ENCODE results near the gene AGRN. TPM values are rescaled to one million over a fixed set of nuclear protein-coding genes. Genes with fewer than 3 reads are reported as not detected.

Gene AGRN
- total RNA-seq, 1 experiment from 2014 or later, result 134 TPM

DNA sequence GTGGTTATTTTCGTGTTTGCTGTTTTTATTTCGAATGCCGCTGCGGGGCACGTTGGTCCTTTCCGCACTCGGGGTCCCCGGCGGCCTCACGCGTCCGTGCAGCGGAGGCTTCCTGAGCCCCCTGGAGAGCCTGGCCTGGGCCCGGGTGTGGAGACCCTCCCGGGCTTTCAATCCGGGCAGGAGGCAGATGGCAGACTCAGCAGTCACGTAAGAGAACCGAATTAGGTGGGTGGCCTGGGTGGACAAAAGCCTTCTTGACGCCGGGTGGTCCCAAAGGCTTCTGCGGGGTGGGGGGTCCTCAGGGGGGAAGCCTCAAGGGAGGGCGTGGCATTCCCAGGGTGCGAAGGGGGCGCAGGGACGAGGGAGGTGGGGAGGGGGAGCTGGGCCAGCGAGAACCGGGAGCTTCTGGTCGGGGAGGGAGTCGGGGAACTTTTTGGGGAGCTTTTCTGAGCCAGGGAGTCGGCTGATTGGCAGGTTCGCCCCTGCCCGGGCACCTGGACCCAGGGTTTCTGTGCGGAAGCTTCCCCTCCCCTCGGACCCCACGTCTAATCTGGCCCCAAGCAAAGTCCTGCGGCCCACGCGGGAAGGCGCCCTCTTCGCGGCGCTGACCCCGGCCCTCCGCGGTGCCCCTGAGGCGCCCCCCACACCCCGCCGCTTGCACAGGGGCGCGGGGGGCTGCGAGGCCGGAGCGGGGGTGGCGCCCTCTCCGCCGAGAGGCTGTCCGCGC lies 18.7 kb upstream of the AGRN start:
- ChIA-PET RAD21 (ENCODE audit: low non-redundant PET in 1 of 2, low total read pairs in 2 of 2, uncharacterized antibody in 2 of 2, unreplicated experiment in 2 of 2) (no interaction called here), POLR2A (interaction anchor here (0.8 to 2.7 kb wide), 3 partner anchors 13 to 79 kb away, joined by 3 to 12 read pairs (median 3); partner anchors contain the start of genes ISG15 and PLEKHN1), CTCF (interaction anchor here (1.9 to 4.0 kb wide), 2 partner anchors 12 to 18 kb away, joined by 17 to 26 read pairs; partner anchors contain the start of genes AGRN and ISG15)
- Histone ChIP-seq H3K27ac (ENCODE audit: low read depth, low read length) (peak overlapping the region; percentile 99), H3K9me3 (ENCODE audit: control insufficient read depth in 1 of 2, insufficient read depth in 1 of 2, low read depth in 1 of 2, low read length in 2 of 2) (no peaks in the 10 kb centered on the region), H2AFZ (ENCODE audit: low read depth, low read length, poor library complexity, severe bottlenecking) (no peak overlapping the region), H3K27me3 (ENCODE audit: insufficient read depth, low read length) (no peaks in the 10 kb centered on the region), H3K4me3 (replicated peaks in 1 of 2; ENCODE audit: low read depth in 1 of 2, low read length in 2 of 2) (peak overlapping the region; percentile 64 to 83), H3K79me2 (ENCODE audit: insufficient read depth, low read length) (peaks cover 29% of the 10 kb centered on the region), H3K4me2 (ENCODE audit: low read length) (peak overlapping the region; percentile 98), H4K20me1 (ENCODE audit: insufficient read depth) (peaks cover 8% of the 10 kb centered on the region; the same call in 1 of the 2 replicates), H3K9ac (ENCODE audit: low read length) (peak overlapping the region; percentile 100), H3K9me2 (ENCODE audit: insufficient read depth) (no peaks in the 10 kb centered on the region), H3K36me3 (ENCODE audit: control insufficient read depth in 1 of 2, insufficient read depth in 2 of 2, low read length in 2 of 2) (no peaks in the 10 kb centered on the region), H3K4me1 (ENCODE audit: control insufficient read depth in 1 of 2, insufficient read depth in 2 of 2, low read length in 2 of 2) (peaks cover 29 to 77% of the 10 kb centered on the region in 2 experiments)
- intact Hi-C loops (cut with micrococcal nuclease), result loop anchor here (2.0 to 5.0 kb wide), 2 partner anchors 16 to 66 kb away; no protein-coding TSS in a partner anchor
- BruUV-seq (replicated peaks), result TSS peak; percentile 89
- no peak for TF ChIP-seq POLR2AphosphoS5 (IDR thresholded peaks at IDR 0.05; ENCODE audit: low read depth, low read length)
- TF ChIP-seq, protein P1, sequence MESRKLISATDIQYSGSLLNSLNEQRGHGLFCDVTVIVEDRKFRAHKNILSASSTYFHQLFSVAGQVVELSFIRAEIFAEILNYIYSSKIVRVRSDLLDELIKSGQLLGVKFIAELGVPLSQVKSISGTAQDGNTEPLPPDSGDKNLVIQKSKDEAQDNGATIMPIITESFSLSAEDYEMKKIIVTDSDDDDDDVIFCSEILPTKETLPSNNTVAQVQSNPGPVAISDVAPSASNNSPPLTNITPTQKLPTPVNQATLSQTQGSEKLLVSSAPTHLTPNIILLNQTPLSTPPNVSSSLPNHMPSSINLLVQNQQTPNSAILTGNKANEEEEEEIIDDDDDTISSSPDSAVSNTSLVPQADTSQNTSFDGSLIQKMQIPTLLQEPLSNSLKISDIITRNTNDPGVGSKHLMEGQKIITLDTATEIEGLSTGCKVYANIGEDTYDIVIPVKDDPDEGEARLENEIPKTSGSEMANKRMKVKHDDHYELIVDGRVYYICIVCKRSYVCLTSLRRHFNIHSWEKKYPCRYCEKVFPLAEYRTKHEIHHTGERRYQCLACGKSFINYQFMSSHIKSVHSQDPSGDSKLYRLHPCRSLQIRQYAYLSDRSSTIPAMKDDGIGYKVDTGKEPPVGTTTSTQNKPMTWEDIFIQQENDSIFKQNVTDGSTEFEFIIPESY (IDR thresholded peaks at IDR 0.05; ENCODE audit: extremely low read depth, insufficient replicate concordance, low read length), result no peak
- TF ChIP-seq ZNF274 (IDR thresholded peaks at IDR 0.05; ENCODE audit: low read depth, low read length), result no peak
- no peak for TF ChIP-seq CEBPB (IDR thresholded peaks at IDR 0.05; ENCODE audit: low read depth)
- no peak for TF ChIP-seq CBX3 (IDR thresholded peaks at IDR 0.05; ENCODE audit: low read depth)
- no peak for TF ChIP-seq SP1 (IDR thresholded peaks at IDR 0.05; ENCODE audit: low read depth)
- no peak for TF ChIP-seq EGR1 (IDR thresholded peaks at IDR 0.05; ENCODE audit: low read depth)
- TF ChIP-seq SRF (IDR thresholded peaks at IDR 0.05; ENCODE audit: low read depth), result no peak
- TF ChIP-seq YY1 (IDR thresholded peaks at IDR 0.05; ENCODE audit: extremely low read depth, insufficient replicate concordance, low read depth, low read length), result no peak
- no peak for TF ChIP-seq EZH2phosphoT487 (IDR thresholded peaks at IDR 0.05; ENCODE audit: borderline replicate concordance)
- TF ChIP-seq ELF1 (IDR thresholded peaks at IDR 0.05; ENCODE audit: borderline replicate concordance, low read depth), result no peak
- TF ChIP-seq ZFX (IDR thresholded peaks at IDR 0.05), result no peak
- no peak for TF ChIP-seq EZH2 (IDR thresholded peaks at IDR 0.05)
- no peak for TF ChIP-seq POLR2A (IDR thresholded peaks at IDR 0.05; ENCODE audit: borderline replicate concordance, extremely low read depth, insufficient read depth, insufficient read length)
- TF ChIP-seq, protein P2, sequence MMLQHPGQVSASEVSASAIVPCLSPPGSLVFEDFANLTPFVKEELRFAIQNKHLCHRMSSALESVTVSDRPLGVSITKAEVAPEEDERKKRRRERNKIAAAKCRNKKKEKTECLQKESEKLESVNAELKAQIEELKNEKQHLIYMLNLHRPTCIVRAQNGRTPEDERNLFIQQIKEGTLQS (IDR thresholded peaks at IDR 0.05), result no peak
- TF ChIP-seq, protein P3, sequence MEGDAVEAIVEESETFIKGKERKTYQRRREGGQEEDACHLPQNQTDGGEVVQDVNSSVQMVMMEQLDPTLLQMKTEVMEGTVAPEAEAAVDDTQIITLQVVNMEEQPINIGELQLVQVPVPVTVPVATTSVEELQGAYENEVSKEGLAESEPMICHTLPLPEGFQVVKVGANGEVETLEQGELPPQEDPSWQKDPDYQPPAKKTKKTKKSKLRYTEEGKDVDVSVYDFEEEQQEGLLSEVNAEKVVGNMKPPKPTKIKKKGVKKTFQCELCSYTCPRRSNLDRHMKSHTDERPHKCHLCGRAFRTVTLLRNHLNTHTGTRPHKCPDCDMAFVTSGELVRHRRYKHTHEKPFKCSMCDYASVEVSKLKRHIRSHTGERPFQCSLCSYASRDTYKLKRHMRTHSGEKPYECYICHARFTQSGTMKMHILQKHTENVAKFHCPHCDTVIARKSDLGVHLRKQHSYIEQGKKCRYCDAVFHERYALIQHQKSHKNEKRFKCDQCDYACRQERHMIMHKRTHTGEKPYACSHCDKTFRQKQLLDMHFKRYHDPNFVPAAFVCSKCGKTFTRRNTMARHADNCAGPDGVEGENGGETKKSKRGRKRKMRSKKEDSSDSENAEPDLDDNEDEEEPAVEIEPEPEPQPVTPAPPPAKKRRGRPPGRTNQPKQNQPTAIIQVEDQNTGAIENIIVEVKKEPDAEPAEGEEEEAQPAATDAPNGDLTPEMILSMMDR (IDR thresholded peaks at IDR 0.05 in 2 of 3, conservative IDR thresholded peaks at IDR 0.05 in 1 of 3; ENCODE audit: borderline replicate concordance in 1 of 3, insufficient read depth in 1 of 3, low read depth in 2 of 3, low read length in 2 of 3), result no peak
- TF ChIP-seq FOSL1 (IDR thresholded peaks at IDR 0.05; ENCODE audit: low read depth), result no peak
- no peak for TF ChIP-seq JUND (IDR thresholded peaks at IDR 0.05)
- peak; percentile 3; the same call in 1 of the 2 replicates for ATAC-seq
- DNase-seq (ENCODE audit: low read depth, low spot score), result no peak

Data from HCT116 (cell line).